Naive thymus-derived CD4-positive, alpha-beta T cell (primary cell): Measurements from ENCODE around the gene TMEM120B. TPM values are rescaled to one million over a fixed set of nuclear protein-coding genes. Genes with fewer than 3 reads are reported as not detected.

Experiments used
- ATAC-seq: fragments of 150-1000 bp; cut with Tn5 transposase; 2 replicates; pipeline ENCODE4 v1.10.0; 2021; ENCODE audit warnings: mild to moderate bottlenecking, moderate library complexity
- CTCF ChIA-PET: fragments of 350-600 bp; sonication (Branson Sonifier 250); formaldehyde crosslinking; loops from one replicate; lab custom pipeline; 2021; ENCODE audit warnings: antibody characterized with exemption; lab: Charles Lee
- POLR2A ChIA-PET: fragments of 350-600 bp; sonication (Branson Sonifier 250); formaldehyde crosslinking; loops from one replicate; lab custom pipeline; 2021; ENCODE audit warnings: antibody characterized with exemption, inconsistent platforms; lab: Charles Lee
- DNase-seq, 9 donors: peaks; one replicate each; pipeline versions ENCODE4 v3.0.0 to v3.0.0-alpha.2; 2020 to 2022; ENCODE audit warnings: mixed read lengths in 1 of 9
- H3K27ac ChIP-seq: one replicate; pipeline ENCODE4 v1.7.0; 2013; ENCODE audit warnings: mild to moderate bottlenecking, low read depth, low read length, moderate library complexity
- H3K27me3 ChIP-seq, 2 donors: one replicate each; pipeline ENCODE4 v1.7.0; 2013; ENCODE audit warnings: low read length in 2 of 2, mild to moderate bottlenecking in 2 of 2, moderate library complexity in 2 of 2; ENCODE audit not compliant: control insufficient read depth in 2 of 2, insufficient read depth in 2 of 2
- H3K36me3 ChIP-seq, 3 experiments: 1 replicate in 2 of 3; 2 replicates in 1 of 3; pipeline ENCODE4 v1.7.0; 2013; ENCODE audit warnings: low read length in 3 of 3, mild to moderate bottlenecking in 3 of 3, moderate library complexity in 1 of 3; ENCODE audit not compliant: insufficient read depth in 3 of 3, control insufficient read depth in 2 of 3
- H3K4me1 ChIP-seq, 2 donors: one replicate each; pipeline ENCODE4 v1.7.0; 2013; ENCODE audit warnings: low read length in 2 of 2, mild to moderate bottlenecking in 2 of 2, moderate library complexity in 1 of 2; ENCODE audit not compliant: control insufficient read depth in 2 of 2, insufficient read depth in 2 of 2
- H3K4me3 ChIP-seq: 2 replicates; pipeline ENCODE4 v1.7.0; 2013; ENCODE audit warnings: mild to moderate bottlenecking, low read length
- H3K9me3 ChIP-seq, 3 experiments: 1 replicate in 2 of 3; 2 replicates in 1 of 3; pipeline ENCODE4 v1.7.0; 2013; ENCODE audit warnings: low read length in 3 of 3; ENCODE audit not compliant: control insufficient read depth in 2 of 3
- H3K27ac Mint-ChIP-seq, 9 donors: one replicate each; pipeline ENCODE4 v1.8.0; 2020 to 2022; ENCODE audit warnings: mixed read lengths in 9 of 9, mild to moderate bottlenecking in 8 of 9, moderate library complexity in 5 of 9, inconsistent platforms in 2 of 9
- H3K27me3 Mint-ChIP-seq, 5 donors: one replicate each; pipeline ENCODE4 v1.8.0; 2021 to 2022; ENCODE audit warnings: mixed read lengths in 5 of 5, mild to moderate bottlenecking in 1 of 5
- H3K36me3 Mint-ChIP-seq, 5 donors: one replicate each; pipeline ENCODE4 v1.8.0; 2020 to 2022; ENCODE audit warnings: mixed read lengths in 5 of 5, mild to moderate bottlenecking in 3 of 5, inconsistent platforms in 1 of 5
- H3K4me1 Mint-ChIP-seq, 7 donors: one replicate each; pipeline ENCODE4 v1.8.0; 2020 to 2022; ENCODE audit warnings: mixed read lengths in 7 of 7, mild to moderate bottlenecking in 3 of 7, inconsistent platforms in 1 of 7
- H3K4me3 Mint-ChIP-seq, 10 donors: one replicate each; pipeline ENCODE4 v1.8.0; 2020 to 2022; ENCODE audit warnings: mild to moderate bottlenecking in 10 of 10, mixed read lengths in 10 of 10, moderate library complexity in 6 of 10, inconsistent platforms in 2 of 10
- H3K9me3 Mint-ChIP-seq, 11 donors: one replicate each; pipeline ENCODE4 v1.8.0; 2020 to 2022; ENCODE audit warnings: mixed read lengths in 11 of 11, mild to moderate bottlenecking in 4 of 11, inconsistent platforms in 1 of 11, moderate library complexity in 1 of 11
- intact Hi-C, 2 donors: fragments of 100-400 bp; cut with micrococcal nuclease; formaldehyde crosslinking; loops; one replicate each; pipeline ENCODE4 v1.15.1; 2023
- polyA plus RNA-seq, 2 donors: library from polyadenylated mRNA; unstranded; fragments of 300-500 nt; fragmentation: Illumina TruSeq; gene quantifications; one replicate each; pipeline ENCODE4 v1.2.3, GENCODE V29; 2021
- total RNA-seq, 6 experiments: library from RNA in 5 of 6; stranded (reverse) in 5 of 6; gene quantifications; 1 replicate in 5 of 6; 2 replicates in 1 of 6; pipeline ENCODE4 v1.2.3 and lab custom pipeline; 2021 to 2026

Gene TMEM120B
- total and polyA plus RNA-seq, 7 experiments from 2014 or later, result 1.3 to 14.3 (median 8.9) TPM

- Mint-ChIP-seq H3K4me1 (peaks cover 24 to 37% (median 30%) of the 10 kb centered on the region in 7 donors), H3K27me3 (no peaks in the 10 kb centered on the region), H3K36me3 (peaks cover 14 to 35% (median 16%) of the 10 kb centered on the region in 5 donors), H3K4me3 (peak overlapping the region; percentile 89 to 99 (median 96)), H3K9me3 (peaks cover 0 to 9% (median 0%) of the 10 kb centered on the region in 11 donors), H3K27ac (peak overlapping the region; percentile 98 to 100 (median 99))
- Histone ChIP-seq H3K9me3 (no peaks in the 10 kb centered on the region), H3K36me3 (peaks cover 0 to 51% (median 0%) of the 10 kb centered on the region in 3 experiments), H3K4me3 (peak overlapping the region; percentile 94), H3K27me3 (no peaks in the 10 kb centered on the region), H3K4me1 (peaks cover 25 to 26% of the 10 kb centered on the region in 2 donors), H3K27ac (peak overlapping the region; percentile 96)
- intact Hi-C loops, result loop anchor here (1.0 to 10.0 kb wide), 7 partner anchors 8 to 422 kb away; partner anchors contain the start of genes KDM2B (in 2 of the 2), DIABLO (in 1 of the 2) and PSMD9 (in 1 of the 2)
- DNase-seq (peak in 1 of 9 donors; percentile 56), ATAC-seq (no peak)
- ChIA-PET CTCF (interaction anchor here (0.6 to 14.9 kb wide), 9 partner anchors 5 to 1221 kb away, joined by 3 to 609 read pairs (median 4); partner anchors contain the start of genes RHOF and SETD1B), POLR2A (interaction anchor here (0.6 to 33.4 kb wide), 25 partner anchors 2 to 1602 kb away, joined by 3 to 1941 read pairs (median 8); partner anchors contain the start of genes KDM2B, KNTC1, MORN3 and ORAI1)
These were observed 89.9 kb downstream of the TMEM120B start for GRCh38 chr12:121802485-121802842.

- peak overlapping the region; percentile 96 for H3K27ac ChIP-seq
- peak; percentile 65 for ATAC-seq
- Mint-ChIP-seq H3K36me3 (peaks cover 12 to 35% (median 15%) of the 10 kb centered on the region in 5 donors), H3K4me3 (peak overlapping the region; percentile 89 to 99 (median 96)), H3K27me3 (no peaks in the 10 kb centered on the region), H3K4me1 (peaks cover 24 to 37% (median 29%) of the 10 kb centered on the region in 7 donors), H3K27ac (peak overlapping the region; percentile 98 to 100 (median 99)), H3K9me3 (peaks cover 0 to 9% (median 0%) of the 10 kb centered on the region in 11 donors)
- POLR2A ChIA-PET, result interaction anchor here (0.5 to 33.4 kb wide), 22 partner anchors 3 to 1602 kb away, joined by 3 to 1941 read pairs (median 7); partner anchors contain the start of genes KDM2B, MORN3, ORAI1 and PSMD9
- no peaks in the 10 kb centered on the region for H3K9me3 ChIP-seq
- peaks cover 21 to 28% of the 10 kb centered on the region in 2 donors for H3K4me1 ChIP-seq
- DNase-seq, result peak; percentile 84 to 94 (median 92)
- CTCF ChIA-PET, result interaction anchor here (0.6 to 14.9 kb wide), 10 partner anchors 5 to 1222 kb away, joined by 3 to 609 read pairs (median 4); partner anchors contain the start of genes RHOF and SETD1B
- no peaks in the 10 kb centered on the region for H3K27me3 ChIP-seq
- peaks cover 0 to 47% (median 0%) of the 10 kb centered on the region in 3 experiments for H3K36me3 ChIP-seq
- peak overlapping the region; percentile 94 for H3K4me3 ChIP-seq
- intact Hi-C loops, result loop anchor here (1.0 to 10.0 kb wide), 10 partner anchors 8 to 422 kb away; partner anchors contain the start of genes KDM2B (in 2 of the 2), DIABLO (in 1 of the 2) and PSMD9 (in 1 of the 2)
These were observed 90.5 kb downstream of the TMEM120B start for GRCh38 chr12:121802843-121803698.

GRCh38 chr12:121803861-121804416 lies 91.4 kb downstream of the TMEM120B start, which contains the start of gene SETD1B:
SETD1B (plus strand) TSS chr12:121804009; CDS start chr12:121804738, 729 bp downstream.
- intact Hi-C loops, result loop anchor here (1.0 to 10.0 kb wide), 7 partner anchors 7 to 421 kb away; partner anchors contain the start of genes KDM2B (in 2 of the 2) and DIABLO (in 1 of the 2)
- Histone ChIP-seq H3K9me3 (no peaks in the 10 kb centered on the region), H3K27me3 (no peaks in the 10 kb centered on the region), H3K4me3 (peak within 1 kb of the TSS; percentile 94), H3K36me3 (peaks cover 0 to 47% (median 3%) of the 10 kb centered on the region in 3 experiments), H3K27ac (peak within 1 kb of the TSS; percentile 96), H3K4me1 (peaks cover 19 to 21% of the 10 kb centered on the region in 2 donors)
- ChIA-PET CTCF (interaction anchor here (13.4 to 14.9 kb wide), 2 partner anchors 4 to 8 kb away, joined by 609 read pairs; partner anchors contain the start of genes RHOF and SETD1B), POLR2A (interaction anchor here (0.8 to 33.4 kb wide), 10 partner anchors 4 to 590 kb away, joined by 3 to 1941 read pairs (median 6); partner anchors contain the start of genes KDM2B, ORAI1, RHOF and SETD1B)
- peak within 1 kb of the TSS; percentile 98 to 100 (median 99) for H3K27ac Mint-ChIP-seq
- H3K9me3 Mint-ChIP-seq, result peaks cover 0 to 9% (median 0%) of the 10 kb centered on the region in 11 donors
- ATAC-seq (peak; percentile 6), DNase-seq (peak in 8 of 9 donors; percentile 57 to 69 (median 64))
- H3K27me3 Mint-ChIP-seq, result no peaks in the 10 kb centered on the region
- peak within 1 kb of the TSS; percentile 92 to 100 (median 97) for H3K4me3 Mint-ChIP-seq
- H3K4me1 Mint-ChIP-seq, result peaks cover 17 to 35% (median 20%) of the 10 kb centered on the region in 7 donors
- H3K36me3 Mint-ChIP-seq, result peaks cover 8 to 32% (median 12%) of the 10 kb centered on the region in 5 donors

DNA sequence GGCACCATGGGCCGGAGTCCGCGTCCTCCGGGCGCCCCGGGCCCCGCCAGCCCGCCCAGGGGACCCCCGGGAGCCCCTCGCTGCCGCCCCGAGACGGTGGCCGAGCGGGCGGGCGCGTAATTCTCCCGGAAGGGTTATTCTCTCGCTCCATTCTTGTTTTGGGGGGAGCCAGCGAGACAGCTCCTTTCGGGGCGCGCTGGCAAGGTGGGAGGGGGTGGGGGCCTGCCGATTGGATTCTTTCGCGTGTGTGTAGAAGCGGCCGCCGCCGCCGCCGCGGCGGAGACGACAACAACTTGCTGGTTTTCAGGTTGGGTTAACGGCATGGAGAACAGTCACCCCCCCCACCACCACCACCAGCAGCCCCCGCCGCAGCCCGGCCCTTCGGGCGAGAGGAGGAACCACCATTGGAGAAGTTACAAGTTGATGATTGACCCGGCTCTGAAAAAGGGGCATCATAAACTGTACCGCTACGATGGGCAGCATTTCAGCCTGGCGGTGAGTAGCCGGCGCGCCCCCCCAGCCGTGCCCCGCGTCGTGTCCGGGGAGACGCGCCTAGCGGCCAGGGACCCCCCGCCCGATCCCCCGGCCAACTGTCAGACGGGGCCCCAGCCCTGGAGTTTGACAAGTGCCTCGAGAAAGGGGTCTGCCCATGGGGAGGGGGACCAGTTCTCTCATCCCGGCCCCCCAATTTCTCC lies 92.0 kb downstream of the TMEM120B start:
- no peaks in the 10 kb centered on the region for H3K9me3 ChIP-seq
- intact Hi-C loops, result loop anchor here in 1 of 2 donors (5.0 to 10.0 kb wide), 2 partner anchors 222 to 420 kb away; partner anchors contain the start of genes DIABLO and KDM2B
- Mint-ChIP-seq H3K9me3 (peaks cover 0 to 9% (median 0%) of the 10 kb centered on the region in 11 donors), H3K36me3 (peaks cover 10 to 34% (median 13%) of the 10 kb centered on the region in 5 donors), H3K4me3 (peak overlapping the region; percentile 88 to 100 (median 92)), H3K27me3 (no peaks in the 10 kb centered on the region), H3K27ac (peak overlapping the region; percentile 87 to 100 (median 97)), H3K4me1 (peaks cover 16 to 37% (median 19%) of the 10 kb centered on the region in 7 donors)
- peaks cover 0 to 53% (median 3%) of the 10 kb centered on the region in 3 experiments for H3K36me3 ChIP-seq
- H3K4me3 ChIP-seq, result peak overlapping the region; percentile 77
- ATAC-seq, result peak; percentile 5
- peak in 8 of 9 donors; percentile 50 to 74 (median 58) for DNase-seq
- peak overlapping the region; percentile 81 for H3K27ac ChIP-seq
- ChIA-PET CTCF (interaction anchor here (1.0 to 13.4 kb wide), 2 partner anchors 8 to 28 kb away, joined by 3 to 609 read pairs; partner anchors contain the start of gene RHOF), POLR2A (interaction anchor here (0.8 to 33.4 kb wide), 11 partner anchors 5 to 591 kb away, joined by 3 to 1941 read pairs (median 5); partner anchors contain the start of genes PSMD9, RHOF, SETD1B and TMEM120B)
- peaks cover 14 to 21% of the 10 kb centered on the region in 2 donors for H3K4me1 ChIP-seq
- no peaks in the 10 kb centered on the region for H3K27me3 ChIP-seq
